ENCODE results near the gene SLC37A2. TPM values are rescaled to one million over a fixed set of nuclear protein-coding genes. Genes with fewer than 3 reads are reported as not detected.

Gene SLC37A2
- polyA plus RNA-seq, 1 of the 3 experiments (the other 2 are of a cell fraction) = 0.44 TPM

DNA sequence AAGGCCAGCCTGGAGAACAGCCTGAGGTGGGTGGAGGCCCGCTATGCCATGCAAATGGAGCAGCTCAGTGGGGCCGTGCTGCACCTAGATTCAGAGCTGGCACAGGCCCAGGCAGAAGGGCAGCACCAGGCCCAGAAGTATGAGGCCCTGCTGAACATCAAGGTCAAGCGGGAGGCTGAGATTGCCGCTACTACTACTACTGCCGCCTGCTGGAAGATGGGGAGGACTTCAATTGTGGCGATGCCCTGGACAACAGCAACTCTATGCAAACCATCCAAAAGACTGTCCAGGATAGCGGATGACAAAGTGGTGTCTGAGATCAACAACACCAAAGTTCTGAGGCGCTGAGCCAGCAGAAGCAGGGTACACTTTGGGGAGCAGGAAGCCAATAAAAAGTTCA lies 51.4 kb downstream of the SLC37A2 start (continued):
- no peak for TF ChIP-seq ZBTB33 (IDR thresholded peaks at IDR 0.05; ENCODE audit: borderline replicate concordance, low read depth)

GRCh38 chr11:125117429-125117828 lies 54.3 kb downstream of the SLC37A2 start:
- no peak overlapping the region for H3K4me2 ChIP-seq
- no peak overlapping the region for H3K4me3 ChIP-seq (ENCODE audit: low read depth in 2 of 2, low read length in 1 of 2)
- H3K27me3 ChIP-seq (ENCODE audit: insufficient read depth) = no peaks in the 10 kb centered on the region; the same call in 1 of the 2 replicates
- no peak overlapping the region for H3K9ac ChIP-seq
- H3K36me3 ChIP-seq (replicated peaks in 1 of 2; ENCODE audit: control insufficient read depth in 1 of 2, insufficient read depth in 2 of 2, low read length in 1 of 2) = no peaks in the 10 kb centered on the region
- DNase-seq = no peak
- ChIA-PET CTCF (interaction anchor here (1.0 kb wide), 1 partner anchor 25 kb away, joined by 4 read pairs; no protein-coding TSS in a partner anchor), POLR2A (interaction anchor here (0.6 kb wide), 1 partner anchor 1168 kb away, joined by 4 read pairs; no protein-coding TSS in a partner anchor)
- no peaks in the 10 kb centered on the region for H3F3A ChIP-seq (replicated peaks; ENCODE audit: insufficient read depth)
- H3K9me2 ChIP-seq = no peaks in the 10 kb centered on the region
- H4K20me1 ChIP-seq (ENCODE audit: insufficient read depth) = no peaks in the 10 kb centered on the region
- no peaks in the 10 kb centered on the region for H3K79me2 ChIP-seq (ENCODE audit: insufficient read depth)
- H2AFZ ChIP-seq (ENCODE audit: low read depth) = no peak overlapping the region
- H3K4me1 ChIP-seq (ENCODE audit: control insufficient read depth in 1 of 2, insufficient read depth in 2 of 2, low read depth in 1 of 2, low read length in 1 of 2) = no peaks in the 10 kb centered on the region
- 84% methylated on average over 4 of the region's 4 CpGs for WGBS (ENCODE audit: low lambda C conversion rate)
- H3K27ac ChIP-seq (ENCODE audit: low read depth in 2 of 2, low read length in 1 of 2) = no peak overlapping the region
- H3K9me3 ChIP-seq = no peaks in the 10 kb centered on the region
- TF ChIP-seq NRF1 (IDR thresholded peaks at IDR 0.05; ENCODE audit: low read depth, low read length) = no peak
- TF ChIP-seq NFIC (IDR thresholded peaks at IDR 0.05; ENCODE audit: borderline replicate concordance) = no peak
- no peak for TF ChIP-seq GATA2 (CRISPR knock-in tag; IDR thresholded peaks at IDR 0.05)
- TF ChIP-seq, protein P1, sequence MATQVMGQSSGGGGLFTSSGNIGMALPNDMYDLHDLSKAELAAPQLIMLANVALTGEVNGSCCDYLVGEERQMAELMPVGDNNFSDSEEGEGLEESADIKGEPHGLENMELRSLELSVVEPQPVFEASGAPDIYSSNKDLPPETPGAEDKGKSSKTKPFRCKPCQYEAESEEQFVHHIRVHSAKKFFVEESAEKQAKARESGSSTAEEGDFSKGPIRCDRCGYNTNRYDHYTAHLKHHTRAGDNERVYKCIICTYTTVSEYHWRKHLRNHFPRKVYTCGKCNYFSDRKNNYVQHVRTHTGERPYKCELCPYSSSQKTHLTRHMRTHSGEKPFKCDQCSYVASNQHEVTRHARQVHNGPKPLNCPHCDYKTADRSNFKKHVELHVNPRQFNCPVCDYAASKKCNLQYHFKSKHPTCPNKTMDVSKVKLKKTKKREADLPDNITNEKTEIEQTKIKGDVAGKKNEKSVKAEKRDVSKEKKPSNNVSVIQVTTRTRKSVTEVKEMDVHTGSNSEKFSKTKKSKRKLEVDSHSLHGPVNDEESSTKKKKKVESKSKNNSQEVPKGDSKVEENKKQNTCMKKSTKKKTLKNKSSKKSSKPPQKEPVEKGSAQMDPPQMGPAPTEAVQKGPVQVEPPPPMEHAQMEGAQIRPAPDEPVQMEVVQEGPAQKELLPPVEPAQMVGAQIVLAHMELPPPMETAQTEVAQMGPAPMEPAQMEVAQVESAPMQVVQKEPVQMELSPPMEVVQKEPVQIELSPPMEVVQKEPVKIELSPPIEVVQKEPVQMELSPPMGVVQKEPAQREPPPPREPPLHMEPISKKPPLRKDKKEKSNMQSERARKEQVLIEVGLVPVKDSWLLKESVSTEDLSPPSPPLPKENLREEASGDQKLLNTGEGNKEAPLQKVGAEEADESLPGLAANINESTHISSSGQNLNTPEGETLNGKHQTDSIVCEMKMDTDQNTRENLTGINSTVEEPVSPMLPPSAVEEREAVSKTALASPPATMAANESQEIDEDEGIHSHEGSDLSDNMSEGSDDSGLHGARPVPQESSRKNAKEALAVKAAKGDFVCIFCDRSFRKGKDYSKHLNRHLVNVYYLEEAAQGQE (IDR thresholded peaks at IDR 0.05; ENCODE audit: low read depth, low read length) = no peak
- TF ChIP-seq ELF1 (IDR thresholded peaks at IDR 0.05) = no peak
- no peak for TF ChIP-seq IRF3 (IDR thresholded peaks at IDR 0.05; ENCODE audit: low read depth, low read length)
- no peak for TF ChIP-seq EP300 (IDR thresholded peaks at IDR 0.05; ENCODE audit: borderline replicate concordance in 1 of 2, low read depth in 1 of 2, low read length in 1 of 2)
- TF ChIP-seq JUND (IDR thresholded peaks at IDR 0.05) = no peak
- no peak for TF ChIP-seq RXRA (IDR thresholded peaks at IDR 0.05; ENCODE audit: borderline replicate concordance, low read depth)
- TF ChIP-seq USF2 (IDR thresholded peaks at IDR 0.05; ENCODE audit: borderline replicate concordance, low read depth, low read length) = no peak
- TF ChIP-seq YY1 (IDR thresholded peaks at IDR 0.05; ENCODE audit: low read depth) = no peak
- TF ChIP-seq, protein P2, sequence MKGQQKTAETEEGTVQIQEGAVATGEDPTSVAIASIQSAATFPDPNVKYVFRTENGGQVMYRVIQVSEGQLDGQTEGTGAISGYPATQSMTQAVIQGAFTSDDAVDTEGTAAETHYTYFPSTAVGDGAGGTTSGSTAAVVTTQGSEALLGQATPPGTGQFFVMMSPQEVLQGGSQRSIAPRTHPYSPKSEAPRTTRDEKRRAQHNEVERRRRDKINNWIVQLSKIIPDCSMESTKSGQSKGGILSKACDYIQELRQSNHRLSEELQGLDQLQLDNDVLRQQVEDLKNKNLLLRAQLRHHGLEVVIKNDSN (IDR thresholded peaks at IDR 0.05; ENCODE audit: borderline replicate concordance, low read depth) = no peak
- TF ChIP-seq, protein P3, sequence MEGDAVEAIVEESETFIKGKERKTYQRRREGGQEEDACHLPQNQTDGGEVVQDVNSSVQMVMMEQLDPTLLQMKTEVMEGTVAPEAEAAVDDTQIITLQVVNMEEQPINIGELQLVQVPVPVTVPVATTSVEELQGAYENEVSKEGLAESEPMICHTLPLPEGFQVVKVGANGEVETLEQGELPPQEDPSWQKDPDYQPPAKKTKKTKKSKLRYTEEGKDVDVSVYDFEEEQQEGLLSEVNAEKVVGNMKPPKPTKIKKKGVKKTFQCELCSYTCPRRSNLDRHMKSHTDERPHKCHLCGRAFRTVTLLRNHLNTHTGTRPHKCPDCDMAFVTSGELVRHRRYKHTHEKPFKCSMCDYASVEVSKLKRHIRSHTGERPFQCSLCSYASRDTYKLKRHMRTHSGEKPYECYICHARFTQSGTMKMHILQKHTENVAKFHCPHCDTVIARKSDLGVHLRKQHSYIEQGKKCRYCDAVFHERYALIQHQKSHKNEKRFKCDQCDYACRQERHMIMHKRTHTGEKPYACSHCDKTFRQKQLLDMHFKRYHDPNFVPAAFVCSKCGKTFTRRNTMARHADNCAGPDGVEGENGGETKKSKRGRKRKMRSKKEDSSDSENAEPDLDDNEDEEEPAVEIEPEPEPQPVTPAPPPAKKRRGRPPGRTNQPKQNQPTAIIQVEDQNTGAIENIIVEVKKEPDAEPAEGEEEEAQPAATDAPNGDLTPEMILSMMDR (IDR thresholded peaks at IDR 0.05) = no peak
- TF ChIP-seq SIN3A (IDR thresholded peaks at IDR 0.05; ENCODE audit: borderline replicate concordance, low read depth, low read length) = no peak
- TF ChIP-seq, protein P4, sequence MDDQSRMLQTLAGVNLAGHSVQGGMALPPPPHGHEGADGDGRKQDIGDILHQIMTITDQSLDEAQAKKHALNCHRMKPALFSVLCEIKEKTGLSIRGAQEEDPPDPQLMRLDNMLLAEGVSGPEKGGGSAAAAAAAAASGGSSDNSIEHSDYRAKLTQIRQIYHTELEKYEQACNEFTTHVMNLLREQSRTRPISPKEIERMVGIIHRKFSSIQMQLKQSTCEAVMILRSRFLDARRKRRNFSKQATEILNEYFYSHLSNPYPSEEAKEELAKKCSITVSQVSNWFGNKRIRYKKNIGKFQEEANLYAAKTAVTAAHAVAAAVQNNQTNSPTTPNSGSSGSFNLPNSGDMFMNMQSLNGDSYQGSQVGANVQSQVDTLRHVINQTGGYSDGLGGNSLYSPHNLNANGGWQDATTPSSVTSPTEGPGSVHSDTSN (IDR thresholded peaks at IDR 0.05) = no peak
- no peak for TF ChIP-seq RCOR1 (IDR thresholded peaks at IDR 0.05; ENCODE audit: low read length)
- no peak for TF ChIP-seq EZH2phosphoT487 (IDR thresholded peaks at IDR 0.05; ENCODE audit: borderline replicate concordance, low read depth)
- TF ChIP-seq TCF12 (IDR thresholded peaks at IDR 0.05) = no peak

Data from SK-N-SH (cell line).